ENCODE results near the gene TMCC1. TPM values are rescaled to one million over a fixed set of nuclear protein-coding genes. Genes with fewer than 3 reads are reported as not detected.
"Not testable (repeated sequence)": the region's sequence is repeated elsewhere in the genome, so short reads cannot be mapped to it uniquely, and the experiment has no call there.

TMCC1 gene
- total and polyA plus RNA-seq, 12 donors: 5.3 to 36.0 (median 27.2) TPM

GRCh38 chr3:129857899-129858298 is 35.6 kb downstream of the TMCC1 start:
- intact Hi-C loops (cut with DNase I): no loop called here
- TF ChIP-seq CTCF (IDR thresholded peaks at IDR 0.05): no peak
- peaks cover 3 to 35% (median 23%) of the 10 kb centered on the region in 9 donors for H3K4me1 ChIP-seq
- H3K4me3 ChIP-seq: no peak overlapping the region
- DNase-seq (no peak), ATAC-seq (no peak)
- H3K36me3 ChIP-seq: peaks cover 0 to 28% (median 0%) of the 10 kb centered on the region in 9 donors
- H3K27ac ChIP-seq: no peak overlapping the region
- H3K27me3 ChIP-seq: no peaks in the 10 kb centered on the region
- H3K9me3 ChIP-seq: no peaks in the 10 kb centered on the region
- 85 to 100% methylated on average over 1 of the region's 1 CpG for WGBS, 2 donors

- Histone ChIP-seq H3K36me3 (peaks cover 0 to 27% (median 0%) of the 10 kb centered on the region in 9 donors), H3K27ac (peak overlapping the region in 3 of 10 donors; percentile 12 to 47 (median 46)), H3K4me1 (peaks cover 3 to 35% (median 23%) of the 10 kb centered on the region in 9 donors)
- H3K9me3 ChIP-seq; DNase-seq; H3K4me3 ChIP-seq; intact Hi-C loops (cut with DNase I); ATAC-seq; H3K27me3 ChIP-seq: not testable (repeated sequence)
- WGBS, 2 donors: 58 to 65% methylated on average over 5 of the region's 5 CpGs
These were observed 36.7 kb downstream of the TMCC1 start for GRCh38 chr3:129856790-129857189.

- no peak overlapping the region for H3K4me3 ChIP-seq
- H3K27me3 ChIP-seq: no peaks in the 10 kb centered on the region
- peak overlapping the region in 6 of 10 donors; percentile 12 to 79 (median 46) for H3K27ac ChIP-seq
- no peak for TF ChIP-seq CTCF (IDR thresholded peaks at IDR 0.05)
- H3K4me1 ChIP-seq: peaks cover 3 to 35% (median 26%) of the 10 kb centered on the region in 9 donors
- H3K9me3 ChIP-seq: no peaks in the 10 kb centered on the region
- no peak for DNase-seq
- intact Hi-C loops (cut with DNase I): no loop called here
- peaks cover 0 to 27% (median 0%) of the 10 kb centered on the region in 9 donors for H3K36me3 ChIP-seq
- ATAC-seq: peak in 3 of 8 donors; percentile 50 to 53 (median 52)
- 77 to 83% methylated on average over 5 of the region's 5 CpGs for WGBS, 2 donors
These were observed 37.6 kb downstream of the TMCC1 start for GRCh38 chr3:129855832-129856419.

- no peaks in the 10 kb centered on the region for H3K27me3 ChIP-seq
- no peak for DNase-seq
- intact Hi-C loops (cut with DNase I): no loop called here
- TF ChIP-seq CTCF (IDR thresholded peaks at IDR 0.05): no peak
- H3K36me3 ChIP-seq: peaks cover 0 to 26% (median 0%) of the 10 kb centered on the region in 9 donors
- H3K9me3 ChIP-seq: no peaks in the 10 kb centered on the region
- peak overlapping the region in 6 of 10 donors; percentile 12 to 79 (median 46) for H3K27ac ChIP-seq
- H3K4me1 ChIP-seq: peaks cover 3 to 35% (median 26%) of the 10 kb centered on the region in 9 donors
- WGBS, 2 donors: 53 to 54% methylated on average over 2 of the region's 2 CpGs
- H3K4me3 ChIP-seq: no peak overlapping the region
- peak in 6 of 8 donors; percentile 48 to 68 (median 54) for ATAC-seq
These were observed 38.2 kb downstream of the TMCC1 start for GRCh38 chr3:129855170-129855831.
